ENCODE results near the gene VWA8.
"Not testable (repeated sequence)": the region's sequence is repeated elsewhere in the genome, so short reads cannot be mapped to it uniquely, and the experiment has no call there.

Gene VWA8

DNA sequence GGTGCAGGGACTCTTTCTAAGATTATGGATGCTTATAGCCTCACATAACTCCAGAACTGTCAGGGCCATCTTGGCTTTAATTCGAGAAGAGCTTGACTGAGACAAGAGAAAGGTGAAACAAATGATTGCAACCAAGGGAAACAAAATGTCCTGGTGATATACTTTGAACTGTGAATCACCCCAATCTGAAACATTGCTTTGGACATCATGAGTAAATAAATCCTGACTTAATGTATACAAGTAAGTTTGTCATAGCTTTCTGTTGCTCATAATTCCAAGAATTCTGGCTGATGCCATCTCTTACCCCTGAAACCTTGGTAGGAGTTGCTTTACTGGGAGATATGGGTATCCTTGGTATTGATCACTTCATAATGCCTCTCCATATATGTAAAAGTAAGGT, 5.8 kb upstream of the VWA8 start:
- no peak for DNase-seq (ENCODE audit: low read depth, low spot score)

DNA sequence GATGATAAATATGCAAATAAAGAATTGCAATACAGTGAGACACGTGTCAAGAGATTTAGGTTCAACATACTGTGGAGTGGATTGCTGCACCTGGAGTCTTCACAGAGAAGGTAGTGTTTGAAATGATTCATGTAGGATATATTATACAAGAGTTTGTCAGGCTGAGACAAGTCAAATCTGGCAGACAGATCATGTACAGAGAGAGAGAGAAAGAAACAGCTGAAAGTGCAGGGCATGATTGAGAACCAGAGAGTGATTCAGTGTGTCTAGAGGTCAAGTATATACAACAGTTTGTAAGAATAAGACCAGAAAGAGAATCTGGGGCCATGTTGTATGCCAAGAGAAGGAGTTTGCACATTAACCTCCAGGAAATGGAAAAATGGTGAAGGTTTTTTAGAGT, 2.1 kb upstream of the VWA8 start:
- DNase-seq (ENCODE audit: low read depth, low spot score), result no peak

DNA sequence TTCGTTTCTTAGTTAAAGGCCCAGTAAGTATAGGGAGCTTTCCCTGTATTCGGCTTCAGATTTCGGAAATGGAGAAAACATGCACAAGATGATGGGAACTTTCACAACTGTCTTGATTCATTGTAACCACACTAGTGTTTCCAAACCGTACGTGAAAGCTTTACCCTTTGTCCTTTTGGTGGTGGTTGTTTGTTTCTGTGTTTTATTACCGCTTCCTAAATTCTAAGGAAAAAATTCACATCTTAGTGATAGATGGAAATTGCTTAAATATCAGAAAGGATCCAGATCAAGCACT, 504 bp upstream of the VWA8 start:
- no peak for DNase-seq (ENCODE audit: low read depth, low spot score)

DNA sequence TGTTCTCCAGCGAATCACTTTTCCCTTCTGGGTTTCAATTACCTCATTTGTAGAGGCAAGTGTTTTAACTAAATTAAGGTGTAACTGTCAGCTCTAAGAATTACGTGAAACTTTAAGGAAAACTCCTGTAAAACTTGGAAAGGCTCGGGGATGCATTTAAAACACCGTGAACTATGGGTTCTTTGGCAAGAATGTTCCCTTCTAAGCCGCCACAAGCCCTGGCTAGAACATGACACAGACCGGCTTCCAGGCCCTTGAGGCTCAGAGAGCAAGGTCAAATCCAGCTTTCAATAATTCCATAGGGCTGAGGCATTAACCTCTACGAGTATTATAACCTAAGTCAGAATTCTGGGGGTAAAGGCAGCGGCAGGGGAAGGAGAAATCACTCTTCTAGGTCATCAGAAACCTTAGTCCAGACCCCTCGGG, 685 bp downstream of the VWA8 start:
- no peak for DNase-seq (ENCODE audit: low read depth, low spot score)

DNA sequence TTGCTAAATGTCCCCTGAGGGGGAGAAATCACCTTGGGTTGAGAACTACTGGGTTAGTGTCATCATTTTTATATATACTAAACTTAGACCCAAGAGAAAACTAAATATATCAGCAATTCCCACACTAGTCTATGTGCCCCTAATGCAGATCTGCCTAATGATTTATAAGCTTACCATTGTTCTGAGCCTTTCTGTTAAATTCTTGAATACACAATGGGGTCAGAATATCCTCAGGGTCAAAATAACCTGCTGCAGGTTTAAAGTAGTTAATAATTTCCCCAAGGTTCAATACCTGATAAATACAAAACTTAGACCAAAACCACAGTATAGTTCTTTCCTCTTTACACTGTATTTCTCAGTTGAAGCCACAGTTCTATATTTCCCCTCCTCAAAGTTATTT, 4.6 kb downstream of the VWA8 start:
- DNase-seq (ENCODE audit: low read depth, low spot score), result no peak

DNA sequence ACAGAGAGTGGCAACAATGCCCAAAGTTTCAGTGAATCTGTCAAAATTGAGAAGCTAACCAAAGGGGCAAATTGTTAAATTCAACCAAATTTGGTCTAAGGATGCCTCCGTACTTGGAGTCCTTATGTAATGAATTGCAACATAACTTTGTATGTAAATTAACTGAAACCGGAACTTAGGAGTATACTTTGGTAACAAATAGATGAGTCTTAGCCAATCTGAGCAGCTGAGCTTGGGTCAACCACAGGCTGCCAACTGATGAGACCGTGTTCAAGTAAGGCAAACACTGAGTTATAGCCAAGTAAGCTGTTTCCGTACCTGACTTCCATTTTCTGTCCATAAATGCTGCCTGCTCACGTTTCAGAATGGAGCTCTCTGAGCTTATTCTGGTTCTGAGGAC, 5.3 kb downstream of the VWA8 start:
- DNase-seq (ENCODE audit: low read depth, low spot score), result no peak

DNA sequence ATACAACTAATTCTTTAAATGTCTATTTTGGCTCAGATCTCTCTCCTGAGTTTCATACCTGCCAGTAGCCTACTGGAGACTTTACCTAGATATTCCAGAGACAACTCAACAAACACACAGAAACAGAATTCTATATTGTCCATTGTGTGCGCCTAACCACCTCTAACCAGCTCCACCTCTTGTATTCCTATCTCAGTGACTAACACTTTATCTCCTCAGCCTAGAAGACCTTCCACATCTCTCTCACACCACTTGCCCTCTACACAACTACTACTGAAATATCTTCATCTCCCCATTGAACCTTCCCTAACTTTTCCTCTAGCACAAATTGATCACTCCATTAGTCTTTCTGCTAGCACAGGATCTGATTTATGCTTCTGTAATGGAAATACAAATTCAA, 6.7 kb downstream of the VWA8 start:
- DNase-seq (ENCODE audit: low read depth, low spot score), result no peak

DNA sequence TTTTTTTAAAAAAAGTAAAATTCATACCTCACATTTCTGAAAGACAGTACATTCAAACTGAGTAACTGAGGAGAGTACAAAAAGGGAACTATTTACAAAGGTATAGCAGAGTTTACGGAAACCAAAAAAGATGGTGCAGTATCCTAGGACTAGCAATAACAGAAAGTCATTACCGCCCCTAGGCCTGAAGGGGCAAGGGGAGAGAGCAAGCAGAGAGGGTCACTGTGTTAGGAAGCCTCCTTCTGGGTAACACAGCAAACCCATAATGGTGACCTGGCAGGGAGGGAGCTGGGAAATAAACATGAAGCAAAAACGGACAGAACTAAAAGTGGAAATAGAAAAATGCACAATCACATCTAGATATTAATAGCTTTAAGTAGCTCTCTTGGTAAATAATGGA, 8.2 kb downstream of the VWA8 start:
- DNase-seq (ENCODE audit: low read depth, low spot score), result no peak

DNA sequence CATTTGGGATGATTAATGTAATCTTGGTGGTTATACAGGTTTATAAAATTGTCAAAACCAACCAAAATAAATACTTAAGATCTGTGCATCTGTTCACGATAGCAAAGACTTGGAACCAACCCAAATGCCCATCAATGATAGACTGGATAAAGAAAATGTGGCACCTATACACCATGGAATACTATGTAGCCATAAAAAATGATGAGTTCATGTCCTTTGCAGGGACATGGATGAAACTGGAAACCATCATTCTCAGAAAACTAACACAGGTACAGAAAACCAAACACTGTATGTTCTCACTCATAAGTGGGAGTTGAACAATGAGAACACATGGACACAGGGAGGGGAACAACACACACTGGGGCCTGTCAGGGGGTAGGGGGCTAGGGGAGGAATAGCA, 11.8 kb downstream of the VWA8 start:
- DNase-seq (ENCODE audit: low read depth, low spot score), result not testable (repeated sequence)

DNA sequence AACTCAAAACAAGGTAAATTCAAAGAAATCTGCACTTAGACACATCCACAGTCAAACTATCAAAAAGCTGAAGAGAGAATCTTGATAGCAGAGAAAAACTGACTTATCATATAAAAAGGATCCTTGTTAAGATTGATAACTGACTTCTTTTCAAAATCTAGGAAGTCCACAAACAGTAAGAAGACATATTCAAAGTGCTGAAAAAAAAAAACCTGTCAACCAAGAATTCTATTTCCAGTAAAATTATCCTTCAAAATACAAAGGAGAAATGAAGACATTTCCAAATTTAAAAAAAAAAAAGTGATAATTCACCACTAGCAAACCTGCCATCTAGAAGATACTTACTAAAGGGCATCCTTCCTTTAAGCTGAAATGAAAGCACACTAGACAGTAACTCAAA, 15.0 kb downstream of the VWA8 start:
- no peak for DNase-seq (ENCODE audit: low read depth, low spot score)

DNA sequence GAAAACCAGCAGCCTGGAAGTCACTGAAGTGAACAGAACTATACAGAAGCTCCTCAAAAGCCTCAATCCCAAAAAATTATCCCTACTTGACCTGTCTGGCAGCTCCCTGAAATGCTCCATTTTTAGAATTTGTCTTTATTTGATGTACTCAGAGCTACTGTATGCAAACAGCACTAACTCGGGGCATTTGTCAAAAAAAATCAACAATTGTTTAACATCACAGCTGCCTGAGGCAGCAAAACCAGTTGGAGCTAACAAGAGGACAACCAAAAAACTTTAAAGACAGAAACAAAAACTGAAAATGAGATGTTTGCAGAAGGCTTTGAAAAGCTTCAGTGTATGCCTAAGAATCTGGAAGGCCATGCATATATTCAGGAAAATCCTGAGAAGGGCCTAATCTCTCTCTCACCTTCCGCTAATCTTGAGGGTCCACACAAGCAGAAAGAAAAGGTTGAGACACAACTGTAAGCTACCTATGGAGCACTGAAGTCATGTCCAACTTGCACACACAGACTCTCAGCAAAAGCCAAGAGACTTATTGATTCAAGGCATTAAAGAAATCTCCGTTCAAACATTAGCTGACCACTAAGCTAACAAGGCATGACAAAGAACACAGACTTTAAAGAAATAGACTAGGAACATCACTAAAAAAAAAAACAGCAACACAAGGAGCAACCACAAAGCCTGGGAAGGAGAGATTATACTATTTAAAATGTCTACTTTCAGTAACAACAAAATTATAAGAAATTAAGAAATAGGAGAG, 16.1 kb downstream of the VWA8 start:
- no peak for DNase-seq (ENCODE audit: low read depth, low spot score)

DNA sequence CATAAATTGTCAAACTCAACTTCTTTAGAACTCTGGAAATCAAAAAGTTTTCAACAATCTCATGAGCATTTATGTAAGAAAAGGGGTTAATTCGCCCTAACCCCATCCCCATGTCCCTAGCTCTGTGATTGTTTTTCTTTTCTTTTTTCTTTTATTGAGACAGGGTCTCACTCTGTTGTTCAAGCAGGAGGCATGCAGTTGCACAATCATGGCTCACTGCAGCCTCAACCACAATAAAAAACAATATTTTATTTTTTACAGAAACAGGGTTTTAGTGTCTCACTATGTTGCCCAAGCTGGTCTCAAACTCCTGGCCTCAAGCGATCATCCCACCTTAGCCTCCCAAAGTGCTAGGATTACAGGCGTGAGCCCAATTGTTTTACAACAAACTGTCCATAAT, 16.7 kb downstream of the VWA8 start:
- DNase-seq (ENCODE audit: low read depth, low spot score), result no peak

DNA sequence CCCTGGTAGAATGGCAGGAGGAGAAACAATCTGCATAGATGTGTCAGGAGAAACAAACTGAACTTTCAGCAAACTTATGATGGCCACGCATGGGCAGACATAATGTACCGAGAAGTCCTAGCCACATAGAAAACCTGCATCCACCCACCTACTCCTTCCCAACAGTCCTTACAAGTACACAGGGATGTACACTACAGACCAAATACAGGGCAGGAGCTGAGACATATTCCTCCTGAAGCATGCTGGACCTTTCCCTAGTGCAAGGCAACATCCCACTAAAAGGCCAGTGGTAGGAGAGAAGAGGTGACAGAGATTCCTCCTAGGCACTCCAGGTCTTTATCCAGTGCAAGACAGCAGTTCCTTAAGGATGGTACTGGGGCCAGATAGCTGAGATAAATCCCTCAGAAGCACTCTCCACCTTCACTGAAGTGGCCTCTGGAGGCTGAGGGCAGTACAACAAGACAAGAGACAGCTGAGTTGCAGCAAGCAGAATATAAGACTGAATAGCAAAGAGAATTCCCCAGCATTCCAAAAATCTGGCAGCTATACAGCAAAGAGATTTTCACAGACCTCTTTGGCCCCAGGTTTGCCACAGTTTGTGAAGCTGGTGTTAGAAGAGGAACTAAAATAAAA, 18.3 kb downstream of the VWA8 start:
- DNase-seq (ENCODE audit: low read depth, low spot score), result no peak

DNA sequence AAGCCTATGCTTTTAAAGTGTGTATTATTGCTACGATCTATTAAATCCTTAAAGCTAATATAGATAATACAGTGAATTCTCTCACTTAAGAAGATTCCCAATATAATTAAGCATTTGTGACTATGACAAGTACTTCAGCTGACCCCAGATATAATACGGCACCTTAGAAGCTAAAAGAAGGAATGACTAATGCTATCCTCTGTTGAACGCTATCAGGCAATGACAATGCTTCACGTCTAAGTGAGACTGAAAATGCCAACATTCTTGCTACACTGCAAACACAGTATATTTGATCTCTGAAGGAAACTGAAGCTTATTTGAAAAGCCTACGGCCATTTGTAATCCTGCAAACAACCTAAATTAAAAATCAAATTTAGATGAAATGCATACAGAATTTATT, 19.7 kb downstream of the VWA8 start:
- no peak for DNase-seq (ENCODE audit: low read depth, low spot score)

DNA sequence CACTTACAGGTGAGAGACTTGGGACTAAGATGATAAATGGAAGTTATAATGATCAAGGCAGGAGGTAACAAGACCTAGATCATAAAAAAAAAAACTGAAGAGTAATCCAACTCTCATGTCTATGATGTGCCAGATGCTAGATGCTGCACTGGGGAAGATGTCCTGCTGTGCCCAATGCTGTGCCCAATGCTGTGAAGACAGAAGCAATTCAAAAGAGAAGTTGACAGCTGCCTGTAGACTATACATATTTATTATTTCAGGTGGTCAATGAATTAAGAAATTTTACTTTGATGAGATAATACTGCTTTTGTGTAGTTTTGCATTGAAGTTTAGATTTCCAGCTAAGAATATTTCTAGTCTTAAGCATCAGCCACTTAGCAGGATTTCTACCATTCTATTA, 21.5 kb downstream of the VWA8 start:
- DNase-seq (ENCODE audit: low read depth, low spot score), result no peak

DNA sequence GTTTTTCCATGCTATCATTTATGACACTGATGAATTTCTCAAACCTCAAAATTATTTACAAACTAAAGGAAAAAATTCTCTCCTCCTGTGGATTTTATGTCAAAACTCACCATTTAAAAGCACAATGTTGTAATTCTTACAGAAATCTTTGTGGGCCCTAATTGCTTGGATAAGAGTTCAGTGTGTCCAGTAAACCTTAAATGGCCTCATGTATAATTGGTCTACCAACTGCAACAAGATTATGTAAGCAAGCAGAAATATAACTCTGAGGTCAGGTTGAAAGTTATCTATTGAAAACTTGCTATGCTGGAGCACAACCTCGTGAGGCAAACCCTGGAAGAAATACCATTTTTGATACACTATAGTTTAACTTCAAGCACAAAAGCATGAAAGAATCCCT, 22.0 kb downstream of the VWA8 start:
- DNase-seq (ENCODE audit: low read depth, low spot score), result no peak

DNA sequence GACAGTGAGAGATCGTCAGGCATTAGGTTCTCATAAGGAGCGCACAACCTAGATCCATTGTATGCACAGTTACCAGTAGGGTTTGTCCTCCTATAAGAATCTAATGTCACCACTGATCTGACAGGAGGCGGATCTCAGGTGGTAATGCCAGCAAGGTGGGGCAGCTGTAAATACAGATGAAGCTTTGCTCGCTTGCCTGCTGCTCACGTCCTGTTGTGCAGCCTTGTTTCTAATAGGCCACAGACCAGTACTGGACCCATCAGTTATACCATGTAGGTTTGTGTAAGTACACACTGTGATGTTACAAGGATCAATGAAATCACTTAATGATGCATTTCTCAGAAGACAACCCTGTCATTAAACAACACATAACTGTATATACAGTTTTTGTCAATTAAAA, 23.5 kb downstream of the VWA8 start:
- no peak for DNase-seq (ENCODE audit: low read depth, low spot score)

DNA sequence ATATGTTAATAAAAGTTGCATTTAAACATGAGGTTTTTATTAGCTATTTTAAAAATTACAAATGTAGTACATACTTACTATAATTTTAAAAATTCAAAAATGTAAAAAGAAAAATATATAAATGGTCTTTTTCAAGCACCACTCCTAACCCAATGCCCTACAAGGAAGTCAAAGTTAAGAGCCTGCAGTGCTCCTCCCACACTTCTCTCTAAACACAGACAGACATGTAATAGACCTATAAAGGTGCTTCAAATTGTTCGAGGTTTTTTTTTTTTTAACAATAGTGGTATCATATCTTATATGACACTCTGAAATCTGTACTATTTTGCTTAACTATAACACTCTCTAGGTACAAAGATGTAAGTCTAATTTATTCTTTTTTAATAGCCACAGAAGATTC, 25.4 kb downstream of the VWA8 start:
- DNase-seq (ENCODE audit: low read depth, low spot score), result no peak

DNA sequence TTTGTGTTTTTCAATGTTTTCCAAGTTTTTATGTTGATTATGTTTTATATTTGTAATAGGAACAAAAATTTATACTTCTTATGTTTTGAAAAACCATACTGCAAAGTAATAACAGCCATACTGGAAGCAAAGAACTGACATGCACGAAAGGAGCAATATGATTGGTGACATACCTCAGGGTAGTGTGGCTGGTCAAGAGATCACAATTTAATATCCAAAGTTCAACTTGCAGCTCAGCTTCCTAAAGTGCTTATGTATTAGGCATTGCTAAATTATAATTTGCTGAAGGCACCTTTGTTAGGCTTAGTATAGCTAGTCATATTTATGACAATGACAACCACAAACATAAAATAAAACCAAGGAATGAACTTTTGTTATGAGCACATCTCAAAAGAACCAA, 25.9 kb downstream of the VWA8 start:
- DNase-seq (ENCODE audit: low read depth, low spot score), result no peak

DNA sequence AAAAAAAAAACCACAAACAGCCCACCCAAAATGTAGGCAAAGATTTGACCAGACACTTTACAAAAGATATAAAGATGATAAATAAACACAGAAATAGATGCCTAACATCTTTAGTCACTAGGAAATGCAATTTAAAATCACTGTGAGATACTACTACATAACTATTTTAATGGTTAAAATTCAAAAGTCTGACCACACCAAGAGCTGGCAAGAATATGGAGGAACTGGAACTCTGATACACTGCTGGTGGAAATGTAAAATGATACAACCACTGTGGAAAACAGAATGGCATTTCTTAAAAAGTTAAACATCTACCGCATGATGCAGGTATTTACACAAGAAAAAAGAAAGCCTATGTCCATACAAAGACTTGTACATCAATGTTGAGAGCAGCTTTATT, 26.8 kb downstream of the VWA8 start:
- no peak for DNase-seq (ENCODE audit: low read depth, low spot score)

DNA sequence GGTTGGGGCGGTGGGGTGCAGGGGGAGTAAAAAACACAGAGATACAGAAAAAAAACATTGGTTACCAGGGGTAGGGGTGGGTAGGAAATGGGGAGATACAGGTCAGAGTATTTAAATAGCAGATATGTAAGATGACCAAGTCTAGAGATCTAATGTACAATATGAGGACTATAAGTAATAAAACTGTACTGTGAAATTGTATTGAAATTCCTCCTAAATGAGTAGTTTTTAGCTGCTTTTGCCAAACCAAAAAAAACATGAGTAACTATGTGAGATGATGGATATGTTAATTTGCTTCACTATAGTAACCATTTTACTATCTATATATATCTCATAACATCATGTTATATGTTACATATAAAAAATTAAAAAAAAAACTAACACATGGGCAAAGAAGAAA, 29.6 kb downstream of the VWA8 start:
- DNase-seq (ENCODE audit: low read depth, low spot score), result no peak

DNA sequence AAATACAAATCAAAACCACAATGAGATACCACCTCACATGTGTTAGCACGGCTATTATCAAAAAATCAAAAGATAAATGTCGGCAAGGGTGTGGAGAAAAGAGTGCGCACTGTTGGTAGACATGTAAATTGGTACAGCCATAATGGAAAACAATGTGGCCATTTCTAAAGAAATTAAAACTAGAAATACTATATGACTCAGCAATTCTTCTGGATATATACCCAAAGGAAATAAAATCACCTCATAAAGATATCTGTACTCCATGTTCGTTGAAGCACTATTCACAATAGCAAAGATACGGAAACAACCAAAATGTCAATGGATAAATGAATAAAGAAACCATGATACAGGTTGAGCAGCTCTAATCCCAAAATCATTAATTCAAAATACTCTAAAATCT, 30.8 kb downstream of the VWA8 start:
- no peak for DNase-seq (ENCODE audit: low read depth, low spot score)

DNA sequence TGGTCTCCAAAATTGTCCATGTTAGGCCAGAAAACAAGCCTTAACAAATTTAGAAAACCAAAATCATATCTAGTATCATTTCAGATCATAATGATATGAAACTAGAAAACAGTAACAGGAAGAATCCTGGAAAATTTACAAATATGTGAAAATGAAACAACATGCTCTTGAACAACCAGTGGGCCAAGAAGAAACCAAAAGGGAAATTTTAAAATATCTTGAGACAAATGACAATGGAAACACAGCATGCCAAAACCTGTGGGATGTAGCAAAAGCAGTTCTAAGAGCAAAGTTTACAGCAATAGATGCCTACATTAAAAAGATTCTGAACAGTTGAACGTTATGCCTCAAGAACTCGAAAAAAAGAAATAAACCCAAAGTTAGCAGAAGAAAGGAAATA, 32.6 kb downstream of the VWA8 start:
- no peak for DNase-seq (ENCODE audit: low read depth, low spot score)

DNA sequence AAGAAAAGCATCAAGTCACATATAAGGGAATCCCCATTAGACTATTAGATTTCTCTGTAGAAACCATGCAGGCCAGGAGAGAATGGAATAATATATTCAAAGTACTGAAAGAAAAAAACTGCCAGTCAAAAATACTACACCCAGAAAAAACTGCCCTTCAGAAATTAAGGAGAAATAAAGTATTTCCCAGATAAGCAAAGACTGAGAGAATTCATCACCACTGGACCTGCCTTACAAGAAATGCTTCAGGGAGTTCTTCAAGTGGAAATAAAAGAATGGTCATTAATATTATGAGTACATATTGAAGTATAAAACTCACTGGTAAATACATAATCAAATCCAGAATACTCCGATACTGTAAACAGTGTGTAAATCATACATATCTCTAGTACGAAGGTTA, 35.9 kb downstream of the VWA8 start:
- no peak for DNase-seq (ENCODE audit: low read depth, low spot score)

All from activated naive CD8-positive, alpha-beta T cell treated with anti-CD3 and anti-CD28 coated beads, Interleukin-2, amount 50 U/mL, for 16 hours (primary cell).